8988T (cell line): ENCODE data around the gene SAMD8.
"Not testable (repeated sequence)": the region's sequence is repeated elsewhere in the genome, so short reads cannot be mapped to it uniquely, and the experiment has no call there.

Source experiments
- DNase-seq: peaks from one replicate; pipeline ENCODE4 v3.0.0; 2011

The SAMD8 gene

GRCh38 chr10:75107756-75108683, 3.4 kb upstream of the SAMD8 start:
- no peak for DNase-seq

- peak; percentile 90 for DNase-seq
Measured at GRCh38 chr10:75108684-75109458, 2.6 kb upstream of the SAMD8 start.

- DNase-seq, result no peak
Measured at GRCh38 chr10:75109459-75109778, 2.0 kb upstream of the SAMD8 start.

- DNase-seq, result no peak
Measured at GRCh38 chr10:75110006-75110632, 1.3 kb upstream of the SAMD8 start.

- DNase-seq, result no peak
Measured at GRCh38 chr10:75111907-75112679, 637 bp downstream of the SAMD8 start.

GRCh38 chr10:75115137-75115536, 3.7 kb downstream of the SAMD8 start:
- no peak for DNase-seq

GRCh38 chr10:75116941-75117775, 5.7 kb downstream of the SAMD8 start:
- DNase-seq, result not testable (repeated sequence)

- DNase-seq, result no peak
Measured at GRCh38 chr10:75117995-75118394, 6.5 kb downstream of the SAMD8 start.

- DNase-seq, result not testable (repeated sequence)
Measured at GRCh38 chr10:75119444-75120066, 8.1 kb downstream of the SAMD8 start.

GRCh38 chr10:75121322-75121721, 9.9 kb downstream of the SAMD8 start:
- DNase-seq, result no peak

GRCh38 chr10:75122505-75122904, 11.0 kb downstream of the SAMD8 start:
- DNase-seq, result no peak

- DNase-seq, result no peak
Measured at GRCh38 chr10:75123088-75123682, 11.7 kb downstream of the SAMD8 start.

- no peak for DNase-seq
Measured at GRCh38 chr10:75126277-75126676, 14.8 kb downstream of the SAMD8 start.

GRCh38 chr10:75127471-75127870, 16.0 kb downstream of the SAMD8 start:
- DNase-seq, result no peak

GRCh38 chr10:75128985-75129384, 17.5 kb downstream of the SAMD8 start:
- DNase-seq, result not testable (repeated sequence)

GRCh38 chr10:75129537-75129936, 18.1 kb downstream of the SAMD8 start:
- DNase-seq, result no peak

- not testable (repeated sequence) for DNase-seq
Measured at GRCh38 chr10:75133701-75134100, 22.2 kb downstream of the SAMD8 start.

GRCh38 chr10:75136346-75136745, 24.9 kb downstream of the SAMD8 start:
- no peak for DNase-seq

- DNase-seq, result peak; percentile 28
Measured at GRCh38 chr10:75137533-75138438, 26.3 kb downstream of the SAMD8 start.

GRCh38 chr10:75140246-75140645, 28.8 kb downstream of the SAMD8 start:
- no peak for DNase-seq
